T-helper 22 cell (primary cell): ENCODE data around the gene MOV10L1.
"Not testable (repeated sequence)": the region's sequence is repeated elsewhere in the genome, so short reads cannot be mapped to it uniquely, and the experiment has no call there.

Experiments used
- DNase-seq: peaks from one replicate; pipeline ENCODE4 v3.0.0-alpha.2; 2020; ENCODE audit warnings: low read depth

MOV10L1 gene

DNA sequence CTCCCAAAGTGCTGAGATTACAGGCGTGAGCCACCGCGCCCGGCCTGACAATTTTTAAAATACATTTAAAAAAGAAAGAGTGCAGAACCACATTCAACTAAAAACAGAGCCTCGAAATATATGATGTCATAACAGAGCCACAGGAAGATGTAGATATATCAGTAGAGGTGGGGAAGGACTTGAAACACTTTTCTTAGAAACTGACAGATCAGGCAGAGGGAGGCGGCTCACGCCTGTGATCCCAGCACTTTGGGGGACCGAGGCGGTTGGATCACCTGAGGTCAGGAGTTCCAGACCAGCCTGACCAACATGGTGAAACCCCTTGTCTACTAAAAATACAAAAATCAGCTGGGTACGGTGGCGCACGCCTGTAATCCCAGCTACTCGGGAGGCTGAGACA is 11.6 kb upstream of the MOV10L1 start:
- DNase-seq: no peak

DNA sequence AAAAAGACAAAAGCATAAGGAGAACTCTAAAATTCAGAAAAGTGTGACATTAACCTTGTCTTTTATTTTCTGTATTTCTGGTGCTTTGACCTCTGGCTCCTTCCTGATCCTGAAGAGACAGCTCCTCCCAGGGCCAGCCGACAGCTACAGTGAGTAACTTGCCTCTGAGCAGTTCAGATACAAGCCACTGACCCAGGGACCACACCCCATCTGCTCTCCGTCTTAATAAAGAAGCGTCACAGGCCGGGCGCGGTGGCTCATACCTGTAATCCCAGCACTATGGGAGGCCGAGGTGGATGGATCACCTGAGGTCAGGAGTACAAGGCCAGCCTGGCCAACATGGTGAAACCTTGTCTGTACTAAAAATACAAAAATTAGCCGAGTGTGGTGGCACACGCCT is 11.0 kb upstream of the MOV10L1 start:
- DNase-seq: no peak

DNA sequence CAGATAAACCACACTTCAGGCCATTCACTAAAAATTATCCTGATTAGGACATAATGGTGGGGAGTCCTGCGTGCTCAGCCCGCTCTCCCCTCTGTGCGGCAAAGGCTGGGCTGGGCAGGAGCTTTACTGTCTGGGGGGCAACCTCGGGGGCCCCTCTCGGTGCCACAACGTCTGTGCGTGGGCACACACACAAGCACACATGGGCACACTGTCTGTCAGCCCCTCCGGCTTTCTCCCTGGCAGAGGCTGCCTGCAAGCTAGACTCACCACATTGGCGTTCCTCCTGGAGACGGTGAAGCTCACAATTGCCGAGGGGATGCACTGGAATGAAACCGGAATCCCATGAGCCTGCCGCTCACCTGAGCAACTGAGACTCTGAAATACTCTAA is 9.7 kb upstream of the MOV10L1 start:
- no peak for DNase-seq

DNA sequence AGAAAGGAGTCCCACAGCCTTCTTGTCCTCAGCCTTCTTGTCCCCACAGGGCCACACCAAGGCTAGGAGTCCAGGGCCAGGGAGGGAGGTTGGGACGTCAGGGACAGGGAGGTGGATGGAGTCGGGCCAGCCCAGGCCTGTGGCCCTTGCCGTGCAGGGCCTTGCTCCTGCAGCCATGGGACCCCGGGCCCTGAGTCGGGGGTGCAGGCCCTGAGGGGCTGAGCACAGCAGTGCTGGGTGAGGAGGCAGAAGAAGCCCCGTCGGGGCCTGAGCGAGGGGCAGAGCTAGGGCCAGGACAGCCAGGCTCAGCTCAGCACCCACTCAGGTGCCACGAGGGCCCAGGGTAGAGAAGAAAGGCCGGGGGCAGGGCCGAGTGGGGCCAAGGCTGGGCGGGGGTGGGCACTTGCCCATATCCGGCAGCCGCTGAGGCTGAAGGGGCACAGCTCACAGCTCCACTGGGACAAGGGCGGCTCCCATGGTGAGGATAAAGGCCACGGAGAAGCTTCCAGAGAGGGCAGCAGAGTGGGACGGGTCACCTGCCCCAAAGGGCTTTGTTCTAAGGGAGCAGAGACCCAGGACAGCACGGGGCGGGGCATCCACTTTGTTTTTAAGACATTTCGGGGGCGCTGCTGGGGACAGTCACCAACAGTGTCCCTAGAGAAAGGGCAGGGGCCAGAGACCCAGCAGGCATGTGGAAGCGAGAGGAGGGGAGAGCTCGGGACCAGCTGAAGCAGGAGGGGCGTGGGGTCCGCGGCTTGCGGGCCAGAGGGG is 8.2 kb upstream of the MOV10L1 start:
- DNase-seq: no peak

DNA sequence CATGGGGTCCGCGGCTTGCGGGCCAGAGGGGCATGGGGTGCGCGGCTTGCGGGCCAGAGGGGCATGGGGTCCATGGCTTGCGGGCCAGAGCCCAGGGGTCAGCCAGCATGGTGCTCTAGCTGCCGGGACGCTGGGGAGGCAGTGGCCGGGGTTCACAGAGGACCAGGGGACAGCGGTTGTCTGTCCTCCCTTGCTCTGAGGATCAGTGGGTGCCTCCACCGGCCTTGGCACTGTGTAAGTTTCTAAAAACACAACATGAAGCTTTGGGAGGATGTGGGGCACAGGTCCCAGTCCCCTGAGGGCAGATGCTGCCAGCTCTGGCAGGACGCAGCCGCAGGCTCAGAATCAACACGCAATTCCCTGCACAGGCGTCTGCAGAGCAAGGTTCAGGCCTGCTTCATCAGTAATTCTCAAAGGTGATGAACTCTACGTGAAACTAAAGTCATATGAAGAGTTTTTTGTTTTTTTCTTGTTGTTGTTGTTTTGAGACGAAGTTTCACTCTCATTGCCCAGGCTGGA is 7.5 kb upstream of the MOV10L1 start:
- no peak for DNase-seq

DNA sequence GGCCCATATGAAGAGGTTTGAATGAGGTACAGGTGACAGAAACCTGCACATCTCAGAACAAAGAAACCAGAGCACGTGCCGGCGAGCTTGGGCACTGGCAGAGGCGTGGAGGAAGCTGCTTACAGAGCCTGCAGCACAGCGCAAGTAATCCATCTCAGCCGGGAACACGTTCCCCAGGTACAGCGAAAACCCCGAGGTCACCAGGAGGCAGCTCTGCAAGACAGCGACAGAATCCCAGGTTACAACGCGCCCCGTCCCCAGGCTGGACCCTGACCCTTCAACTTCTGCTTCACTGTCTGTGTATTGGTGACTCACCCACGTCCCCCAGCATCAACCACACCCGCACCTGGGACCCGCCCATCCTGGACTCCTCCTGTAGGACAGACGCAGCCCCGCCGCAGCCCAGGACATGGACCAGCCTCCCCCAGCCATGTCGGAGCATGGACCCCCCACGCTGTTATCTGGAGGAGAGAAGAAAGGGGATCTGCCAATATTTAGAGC is 6.8 kb upstream of the MOV10L1 start:
- DNase-seq: no peak

DNA sequence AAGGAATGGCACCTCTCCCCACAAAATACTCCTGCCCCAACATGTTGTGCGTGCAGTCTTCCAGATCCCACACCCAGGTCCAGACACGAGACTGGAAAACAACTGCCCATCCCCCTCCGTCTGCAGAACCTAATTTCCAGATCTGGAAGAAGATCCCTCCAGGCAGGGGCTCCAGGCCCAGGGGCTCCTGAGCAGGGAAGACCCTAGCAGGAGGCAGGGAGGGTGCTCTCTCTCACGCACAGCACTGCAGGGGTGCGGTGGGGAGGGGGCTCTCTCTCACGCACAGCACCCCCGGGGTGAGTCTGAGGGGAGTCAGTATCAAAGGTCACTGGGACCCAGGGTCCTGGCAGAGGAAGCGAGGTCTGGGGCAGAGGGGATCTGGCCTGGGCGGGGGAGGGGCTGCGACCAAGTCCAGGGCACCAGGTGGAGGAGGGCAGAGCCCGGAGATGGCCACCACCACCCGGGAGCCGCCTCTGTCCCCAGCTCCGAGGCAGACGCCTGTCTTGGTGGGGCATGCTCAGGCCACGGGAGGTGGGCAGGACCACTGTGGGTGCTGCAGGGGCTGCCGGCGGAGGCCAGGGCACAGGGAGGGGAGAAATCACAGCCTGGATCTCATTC is 6.2 kb upstream of the MOV10L1 start:
- DNase-seq: no peak

DNA sequence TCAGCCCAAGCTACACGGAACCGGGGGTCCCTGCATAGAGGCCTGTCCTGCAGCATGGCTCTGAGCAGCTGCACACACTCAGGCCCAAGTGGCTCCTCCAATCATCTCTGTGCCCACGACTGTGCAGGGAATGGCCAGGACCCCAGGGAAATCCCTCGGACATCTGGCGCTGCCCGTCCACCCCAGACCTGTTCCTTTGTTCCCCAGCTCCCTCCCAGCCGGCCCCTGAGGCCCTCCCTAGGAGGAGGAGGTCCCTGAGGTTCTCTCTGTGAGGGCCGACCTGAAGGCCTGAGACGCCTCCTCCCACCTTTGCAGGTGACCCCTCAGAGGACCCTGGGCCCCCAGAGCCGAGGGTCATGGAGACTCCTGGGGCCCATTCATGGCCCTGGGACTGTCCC is 5.7 kb upstream of the MOV10L1 start:
- DNase-seq: no peak

DNA sequence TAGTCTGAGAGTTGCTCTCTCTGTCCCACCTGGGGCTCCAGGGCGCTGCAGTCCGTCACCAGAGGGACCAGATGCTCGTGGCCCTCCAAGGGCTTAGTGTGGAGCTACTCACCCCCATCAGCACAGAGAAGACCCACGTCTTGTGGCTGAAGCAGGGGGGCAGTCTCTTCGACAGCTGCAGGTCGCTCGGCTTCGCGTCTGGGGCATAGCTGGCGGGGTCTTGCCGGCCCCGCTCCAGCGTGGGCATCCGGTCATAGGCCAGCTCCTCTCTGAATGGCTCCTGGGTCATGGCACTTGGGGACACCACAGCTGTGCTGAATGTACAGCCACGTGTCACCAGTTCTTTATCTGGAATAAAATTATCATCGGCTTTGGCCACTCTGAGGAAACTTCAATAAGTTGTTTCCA is 5.2 kb upstream of the MOV10L1 start:
- DNase-seq: no peak

DNA sequence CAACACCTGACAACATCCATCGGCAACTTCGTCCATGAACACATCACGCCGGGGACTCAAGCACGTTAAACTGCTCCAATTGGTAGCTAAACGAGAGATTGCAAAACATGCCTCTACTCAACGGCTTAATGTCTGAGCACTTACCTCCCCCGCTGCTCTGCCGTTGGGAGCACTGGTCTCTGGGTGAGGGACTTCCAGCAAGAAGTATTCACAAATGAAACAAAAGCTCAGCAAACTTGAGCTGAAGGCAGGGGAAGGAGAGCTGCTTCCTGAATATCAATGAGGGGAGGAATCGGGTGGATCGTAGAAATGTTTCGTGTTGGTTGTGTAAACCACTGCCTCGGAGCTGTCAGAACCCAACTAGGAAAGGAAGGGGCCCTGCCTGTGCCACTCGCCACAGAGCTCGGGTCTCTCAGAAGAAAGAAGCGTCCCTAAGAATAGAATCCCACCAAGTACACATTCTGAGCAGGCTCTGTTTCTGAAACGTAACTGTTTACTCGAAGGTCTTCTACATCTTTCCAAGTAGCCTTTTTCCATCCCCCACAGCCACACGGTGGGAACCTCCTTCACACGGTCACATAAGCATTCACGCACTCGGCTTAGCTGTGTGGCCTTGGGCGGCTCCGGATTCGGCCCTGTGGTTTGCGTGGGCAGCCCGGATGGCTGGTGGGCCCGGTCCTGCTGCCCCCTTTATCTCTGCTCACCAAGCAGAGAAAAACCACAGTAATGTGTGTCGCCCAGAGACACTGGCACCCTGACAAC is 4.4 kb upstream of the MOV10L1 start, which contains the start of gene MLC1:
Gene MLC1, minus strand, starts transcription at position 216 of the 762 bp plus-strand sequence. CDS start 524 bp downstream, outside the sequence.
- DNase-seq: no peak

DNA sequence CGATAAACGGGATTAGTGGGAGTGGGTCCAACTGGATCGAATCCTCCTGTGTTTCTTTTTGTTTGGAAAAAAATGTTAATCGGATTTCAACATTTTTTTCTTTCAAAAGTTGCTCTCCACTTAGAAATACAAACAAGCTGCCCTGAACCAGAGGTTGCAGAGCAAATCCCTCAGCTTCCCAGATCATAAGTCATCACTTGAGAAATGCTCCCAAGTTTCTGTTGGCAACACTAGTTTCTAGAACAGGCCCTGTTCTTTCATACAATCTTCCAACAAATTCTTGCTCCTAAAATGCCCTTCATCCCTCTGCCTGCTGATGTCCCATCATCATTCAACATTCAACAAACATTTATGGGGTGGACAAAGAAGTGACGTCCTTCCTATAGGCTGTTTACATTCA is 3.3 kb upstream of the MOV10L1 start:
- DNase-seq: no peak

DNA sequence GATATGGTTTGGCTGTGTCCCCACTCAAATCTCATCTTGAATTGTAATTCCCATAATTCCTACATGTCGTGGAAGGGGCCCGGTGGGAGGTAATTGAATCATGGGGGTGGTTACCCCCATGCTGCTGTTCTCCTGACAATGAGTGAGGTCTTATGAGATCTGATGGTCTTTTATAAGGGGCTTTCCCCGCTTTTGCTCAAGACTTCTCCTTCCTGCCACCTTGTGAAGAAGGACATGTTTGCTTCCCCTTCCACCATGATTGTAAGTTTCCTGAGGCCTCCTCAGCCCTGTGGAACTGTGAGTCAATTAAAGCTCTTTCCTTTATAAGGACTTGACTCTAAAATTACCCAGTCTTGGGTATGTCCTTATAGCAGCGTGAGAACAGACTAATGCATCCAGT is 2.8 kb upstream of the MOV10L1 start:
- not testable (repeated sequence) for DNase-seq

DNA sequence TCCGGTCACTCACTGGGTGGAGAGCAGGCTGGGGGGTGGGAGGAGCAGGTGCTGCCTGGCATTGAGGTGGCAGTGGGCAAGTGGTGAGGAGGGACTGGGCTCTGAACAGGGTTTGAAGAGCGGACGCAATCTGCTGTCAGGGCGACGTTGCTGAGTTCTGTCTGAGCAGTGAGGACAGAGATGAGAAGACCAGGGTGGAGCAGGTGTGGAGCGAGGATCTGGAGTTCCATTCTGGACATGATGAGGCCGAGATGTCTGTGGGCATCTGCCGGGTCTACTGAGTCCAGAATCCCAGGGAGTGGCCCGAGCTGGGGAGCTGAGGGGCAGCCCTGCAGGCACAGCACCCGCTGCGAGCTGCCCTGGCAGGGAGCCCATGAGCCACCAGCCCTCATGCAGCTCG is 2.2 kb upstream of the MOV10L1 start:
- DNase-seq: no peak

DNA sequence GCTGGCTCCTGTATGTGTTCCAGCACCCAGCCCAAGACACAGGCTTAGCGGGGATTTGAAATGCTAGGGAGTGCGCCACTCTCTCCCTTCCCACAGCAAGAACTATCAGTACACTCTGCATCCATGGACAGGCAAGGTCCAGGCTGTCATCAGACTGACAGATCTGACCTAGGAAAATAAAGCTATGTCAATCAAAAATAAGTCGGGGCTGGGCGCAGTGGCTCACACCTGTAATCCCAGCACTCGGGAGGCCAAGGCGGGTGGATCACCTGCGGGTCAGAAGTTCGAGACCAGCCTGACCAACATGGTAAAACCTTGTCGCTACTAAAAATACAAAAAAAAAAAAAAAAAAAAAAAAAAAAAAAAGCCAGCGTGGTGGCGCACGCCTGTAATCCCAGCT is 1.7 kb upstream of the MOV10L1 start:
- no peak for DNase-seq

DNA sequence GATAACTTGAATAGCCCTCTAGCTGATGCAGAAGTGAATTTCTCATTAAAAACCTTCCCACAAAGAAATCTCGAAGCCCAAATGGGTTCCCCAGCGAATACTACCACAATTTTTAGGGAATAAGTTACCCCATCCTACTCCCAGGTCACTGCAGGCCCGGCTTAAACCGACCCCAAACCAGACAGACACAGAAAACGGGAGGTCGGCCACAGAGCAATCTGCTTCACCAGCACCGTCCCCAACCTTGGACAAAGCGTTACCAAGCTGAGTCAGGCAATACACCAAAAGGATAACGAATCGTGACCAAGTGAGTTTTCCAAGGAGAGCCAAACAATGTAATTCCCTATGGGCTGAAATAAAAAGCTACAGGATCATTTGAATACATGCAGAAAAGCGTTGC is 575 bp upstream of the MOV10L1 start:
- no peak for DNase-seq

DNA sequence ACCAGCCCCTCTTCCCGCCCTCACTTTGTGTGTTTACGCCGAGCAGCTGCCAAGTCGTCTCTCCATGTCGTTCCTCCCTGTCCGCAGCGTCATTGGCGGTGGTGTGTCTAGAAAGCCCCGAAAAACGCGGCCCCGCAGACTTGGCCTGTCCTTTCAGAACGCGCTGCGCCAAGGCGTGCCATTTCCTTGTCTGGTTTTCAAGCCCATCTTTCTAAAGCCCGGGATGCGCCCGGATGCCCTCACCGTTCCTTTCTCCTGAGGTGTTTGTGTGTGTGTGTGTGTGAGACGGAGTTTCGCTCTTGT is 557 bp downstream of the MOV10L1 start:
- no peak for DNase-seq

DNA sequence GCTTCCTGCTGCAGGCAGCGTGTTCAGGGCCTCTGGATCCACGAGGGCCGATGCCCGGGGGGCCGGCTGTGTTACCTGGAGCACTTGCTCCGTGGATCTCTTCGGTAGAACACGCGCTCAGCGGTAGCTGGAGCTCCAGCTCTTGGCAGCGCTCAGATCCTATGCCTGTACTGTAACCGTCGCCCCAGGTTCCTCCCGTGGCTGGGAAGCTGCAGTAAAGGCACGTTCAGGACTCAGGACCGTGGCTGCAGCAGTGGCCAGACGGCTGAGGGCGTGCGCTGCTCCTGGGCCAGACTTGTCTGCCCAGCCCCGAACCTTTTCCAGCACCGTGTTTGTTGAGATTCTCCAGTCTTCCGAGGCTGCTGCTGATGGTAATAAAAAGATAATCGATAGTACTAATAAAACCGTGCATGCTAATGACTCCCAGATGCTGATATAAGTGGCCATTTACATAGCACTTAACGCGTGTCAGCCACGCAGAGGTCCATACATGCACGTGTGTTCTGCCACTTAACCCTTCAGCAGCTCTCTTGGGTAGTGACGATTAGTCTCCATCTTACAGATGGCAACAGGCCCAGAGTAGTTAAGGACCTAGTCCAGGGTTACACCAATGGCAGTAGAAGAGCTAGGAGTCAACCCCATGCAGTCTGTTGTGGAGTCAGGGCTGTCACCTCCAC is 1.4 kb downstream of the MOV10L1 start:
- no peak for DNase-seq

DNA sequence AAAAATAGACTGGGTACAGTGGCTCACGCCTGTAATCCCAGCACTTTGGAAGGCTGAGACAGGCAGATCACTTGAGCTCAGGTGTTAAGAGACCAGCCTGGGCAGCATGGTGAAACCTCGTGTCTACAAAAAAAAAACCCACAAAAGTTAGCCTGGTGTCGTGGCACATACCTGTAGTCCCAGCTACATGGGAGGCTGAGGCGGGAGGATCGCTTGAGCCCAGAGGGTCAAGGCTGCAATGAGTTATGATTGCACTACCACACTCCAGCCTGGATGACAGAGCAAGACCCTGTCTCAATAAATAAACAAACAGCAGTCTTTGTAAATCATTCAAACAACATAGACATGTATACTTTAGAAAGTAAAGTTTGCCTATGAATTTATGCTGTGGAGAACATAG is 2.5 kb downstream of the MOV10L1 start:
- no peak for DNase-seq

DNA sequence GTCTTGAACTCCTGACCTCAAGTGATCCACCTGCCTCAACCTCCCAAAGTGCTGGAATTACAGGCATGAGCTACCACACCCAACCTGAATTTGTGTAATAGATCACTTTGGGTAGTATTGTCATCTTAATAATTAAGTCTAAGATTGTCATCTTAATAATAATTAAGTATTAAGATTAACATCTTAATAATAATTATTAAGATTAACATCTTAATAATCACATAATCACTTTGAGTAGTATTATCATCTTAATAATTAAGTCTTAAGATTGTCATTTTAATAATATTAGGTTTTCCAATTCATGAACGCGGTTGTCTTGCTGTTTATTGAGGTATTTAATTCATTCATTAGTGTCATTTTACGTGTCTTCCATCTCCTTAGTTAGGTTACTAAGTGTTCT is 8.2 kb downstream of the MOV10L1 start:
- DNase-seq: no peak

DNA sequence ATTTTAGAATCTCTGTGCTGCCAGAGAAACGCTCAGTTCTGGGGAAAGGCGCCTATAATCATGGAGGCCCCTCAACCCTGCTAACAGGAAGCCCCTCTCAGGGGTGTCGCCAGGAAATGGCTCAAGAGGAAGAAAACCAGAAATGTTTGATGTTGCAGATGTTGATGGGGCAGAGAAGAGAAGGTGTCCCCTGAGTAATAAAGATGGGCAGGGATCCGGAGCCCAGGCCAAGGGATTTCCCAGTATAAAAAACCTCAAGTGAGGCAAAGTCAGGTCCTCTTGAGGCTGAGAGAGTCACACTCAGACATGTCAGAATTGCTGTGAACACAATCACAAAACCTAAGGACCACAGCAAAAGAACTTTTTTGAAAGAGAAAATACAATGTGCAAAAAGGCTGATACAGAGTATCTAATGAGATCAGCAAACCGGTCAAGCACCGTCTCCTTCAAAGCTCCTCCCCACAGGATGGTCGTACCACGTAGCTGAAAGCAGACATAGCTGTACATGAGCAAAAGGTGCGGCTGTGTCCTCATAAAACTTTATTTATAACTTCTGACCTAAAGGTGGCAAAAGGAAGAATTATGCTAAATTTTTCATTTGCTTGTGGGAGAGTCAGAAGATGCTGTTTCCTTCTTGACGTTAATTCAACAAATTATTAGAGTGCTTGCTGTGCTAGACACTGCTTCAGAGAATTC is 12.2 kb downstream of the MOV10L1 start:
- DNase-seq: no peak

DNA sequence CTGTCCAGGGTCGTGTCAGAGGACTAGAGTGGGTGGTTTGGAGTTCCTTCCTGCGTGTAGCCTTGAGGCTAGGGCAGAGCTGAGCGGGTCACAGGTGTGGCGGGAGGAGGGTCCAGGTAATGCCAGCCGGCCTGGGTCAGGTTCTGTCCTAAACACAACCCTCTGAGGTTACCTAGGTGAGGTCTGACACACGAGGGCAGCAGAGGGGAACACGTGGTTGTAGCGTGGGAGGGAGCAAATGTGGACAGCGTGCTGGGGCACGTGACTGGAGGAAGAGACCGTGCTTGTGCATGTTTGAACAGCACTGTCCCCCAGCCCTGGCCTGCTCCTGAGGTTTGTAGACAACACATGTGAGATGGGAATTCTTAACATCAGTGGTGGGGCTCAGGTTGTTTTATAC is 13.1 kb downstream of the MOV10L1 start:
- no peak for DNase-seq

DNA sequence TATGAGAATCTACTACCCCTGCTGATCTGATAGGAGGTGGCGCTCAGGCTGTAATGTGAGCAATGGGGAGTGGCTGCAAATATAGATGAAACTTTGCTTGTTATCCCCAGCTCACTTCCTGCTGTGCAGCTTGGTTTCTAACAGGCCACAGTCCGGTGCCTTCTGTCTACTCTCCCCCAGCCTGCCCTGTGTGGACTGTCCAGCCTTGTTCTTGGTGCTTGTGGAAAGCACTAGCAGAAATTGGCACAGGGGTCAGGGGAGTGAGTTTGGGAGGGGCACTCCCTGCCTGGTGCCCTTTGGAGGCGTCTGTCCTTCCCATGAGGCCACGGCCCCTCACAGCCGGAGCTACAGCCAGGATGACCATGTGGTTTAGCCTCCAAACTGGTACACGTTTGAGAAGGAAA is 14.3 kb downstream of the MOV10L1 start:
- no peak for DNase-seq
